Measurements from ENCODE around the gene MRM3. TPM values are rescaled to one million over a fixed set of nuclear protein-coding genes. Genes with fewer than 3 reads are reported as not detected.

MRM3 gene
- total and polyA plus RNA-seq, 2 of the 4 experiments (the other 2 are of a cell fraction), result 9.0 to 15.2 TPM

DNA sequence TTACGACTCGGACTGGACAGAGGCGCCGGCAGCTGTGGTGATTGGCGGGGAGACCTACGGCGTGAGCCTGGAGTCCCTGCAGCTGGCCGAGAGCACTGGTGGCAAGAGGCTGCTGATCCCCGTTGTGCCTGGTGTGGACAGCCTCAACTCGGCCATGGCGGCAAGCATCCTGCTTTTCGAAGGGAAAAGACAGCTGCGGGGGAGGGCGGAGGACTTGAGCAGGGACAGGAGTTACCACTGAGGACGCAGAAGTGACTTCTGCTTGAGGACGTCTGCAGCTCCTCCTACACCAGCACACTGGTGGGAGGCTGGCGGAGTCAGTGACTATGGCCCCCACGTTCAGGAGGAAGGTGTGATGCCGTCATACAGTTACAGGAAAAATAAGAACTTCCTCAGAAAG lies 9.7 kb downstream of the MRM3 start:
- Histone ChIP-seq H3K4ac (ENCODE audit: low read depth, low read length) (no peak overlapping the region), H3K9ac (ENCODE audit: low read depth, low read length) (no peak overlapping the region), H2BK120ac (ENCODE audit: low read depth, low read length) (no peak overlapping the region), H2BK5ac (ENCODE audit: low read depth, low read length, poor library complexity, severe bottlenecking) (no peak overlapping the region), H3K18ac (ENCODE audit: low read depth, low read length) (no peak overlapping the region), H4K5ac (ENCODE audit: low read depth, low read length) (no peak overlapping the region), H4K20me1 (ENCODE audit: insufficient read depth, low read length) (peaks cover 15% of the 10 kb centered on the region), H3K9me1 (ENCODE audit: insufficient read depth, low read length) (peaks cover 7% of the 10 kb centered on the region; the same call in 1 of the 2 replicates), H2AK9ac (replicated peaks; ENCODE audit: low read depth, low read length, poor library complexity) (no peak overlapping the region), H3K56ac (ENCODE audit: extremely low read depth, insufficient read depth, low read length) (no peak overlapping the region), H3K27ac (ENCODE audit: insufficient read depth, low read length) (no peak overlapping the region), H2AK5ac (ENCODE audit: low read depth, low read length) (no peak overlapping the region), H3K27me3 (ENCODE audit: control insufficient read depth, insufficient read depth, low read length) (no peaks in the 10 kb centered on the region), H2AFZ (replicated peaks; ENCODE audit: low read length, poor library complexity) (no peak overlapping the region), H3K79me1 (ENCODE audit: low read depth in 1 of 2, low read length in 2 of 2) (peaks cover 11 to 42% of the 10 kb centered on the region in 2 experiments; a peak in 3 of 4 replicates), H3K4me2 (ENCODE audit: low read depth, low read length) (no peak overlapping the region), H3K23ac (ENCODE audit: low read depth, low read length) (no peak overlapping the region), H3K4me3 (ENCODE audit: insufficient read depth, low read depth, low read length) (no peak overlapping the region), H3K4me1 (ENCODE audit: control insufficient read depth, insufficient read depth, low read length) (peaks cover 14% of the 10 kb centered on the region; the same call in 1 of the 2 replicates), H4K91ac (ENCODE audit: insufficient read depth, low read depth, low read length) (no peak overlapping the region), H2BK20ac (ENCODE audit: low read depth, low read length) (no peak overlapping the region), H2BK15ac (ENCODE audit: low read depth, low read length) (no peak overlapping the region), H3K36me3 (ENCODE audit: control insufficient read depth, insufficient read depth, low read length) (peaks cover 35% of the 10 kb centered on the region), H3K14ac (replicated peaks; ENCODE audit: low read depth, low read length) (no peak overlapping the region), H4K8ac (ENCODE audit: low read depth in 2 of 2, low read length in 2 of 2) (no peak overlapping the region), H3K9me3 (ENCODE audit: control insufficient read depth, insufficient read depth, low read length) (no peaks in the 10 kb centered on the region)
- ATAC-seq (ENCODE audit: low read depth) (no peak), DNase-seq (no peak)
- ChIA-PET POLR2A (ENCODE audit: unreplicated experiment) (no interaction called here), CTCF (no interaction called here)
- intact Hi-C loops (cut with micrococcal nuclease), result loop anchor here (10.0 kb wide), 1 partner anchor 113 kb away; no protein-coding TSS in a partner anchor
- WGBS, 2 experiments (ENCODE audit: extremely low coverage in 2 of 2, insufficient read length in 1 of 2), result 94% methylated on average over 8 of the region's 19 CpGs; no CpG with 5 or more reads in 1 of the 2 experiments
- no peak for TF ChIP-seq RAD21 (IDR thresholded peaks at IDR 0.05; ENCODE audit: low read length)
- TF ChIP-seq CHD1 (IDR thresholded peaks at IDR 0.05; ENCODE audit: low read depth, low read length), result no peak
- TF ChIP-seq MXI1 (IDR thresholded peaks at IDR 0.05; ENCODE audit: borderline replicate concordance, low read depth, low read length), result no peak
- TF ChIP-seq RFX5 (IDR thresholded peaks at IDR 0.05; ENCODE audit: low read depth, low read length), result no peak
- TF ChIP-seq BHLHE40 (IDR thresholded peaks at IDR 0.05; ENCODE audit: low read depth, low read length), result no peak
- TF ChIP-seq, protein P1, sequence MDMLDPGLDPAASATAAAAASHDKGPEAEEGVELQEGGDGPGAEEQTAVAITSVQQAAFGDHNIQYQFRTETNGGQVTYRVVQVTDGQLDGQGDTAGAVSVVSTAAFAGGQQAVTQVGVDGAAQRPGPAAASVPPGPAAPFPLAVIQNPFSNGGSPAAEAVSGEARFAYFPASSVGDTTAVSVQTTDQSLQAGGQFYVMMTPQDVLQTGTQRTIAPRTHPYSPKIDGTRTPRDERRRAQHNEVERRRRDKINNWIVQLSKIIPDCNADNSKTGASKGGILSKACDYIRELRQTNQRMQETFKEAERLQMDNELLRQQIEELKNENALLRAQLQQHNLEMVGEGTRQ (IDR thresholded peaks at IDR 0.05; ENCODE audit: low read depth, low read length), result no peak
- no peak for TF ChIP-seq MAZ (IDR thresholded peaks at IDR 0.05; ENCODE audit: borderline replicate concordance, low read depth, low read length)
- TF ChIP-seq, protein P2, sequence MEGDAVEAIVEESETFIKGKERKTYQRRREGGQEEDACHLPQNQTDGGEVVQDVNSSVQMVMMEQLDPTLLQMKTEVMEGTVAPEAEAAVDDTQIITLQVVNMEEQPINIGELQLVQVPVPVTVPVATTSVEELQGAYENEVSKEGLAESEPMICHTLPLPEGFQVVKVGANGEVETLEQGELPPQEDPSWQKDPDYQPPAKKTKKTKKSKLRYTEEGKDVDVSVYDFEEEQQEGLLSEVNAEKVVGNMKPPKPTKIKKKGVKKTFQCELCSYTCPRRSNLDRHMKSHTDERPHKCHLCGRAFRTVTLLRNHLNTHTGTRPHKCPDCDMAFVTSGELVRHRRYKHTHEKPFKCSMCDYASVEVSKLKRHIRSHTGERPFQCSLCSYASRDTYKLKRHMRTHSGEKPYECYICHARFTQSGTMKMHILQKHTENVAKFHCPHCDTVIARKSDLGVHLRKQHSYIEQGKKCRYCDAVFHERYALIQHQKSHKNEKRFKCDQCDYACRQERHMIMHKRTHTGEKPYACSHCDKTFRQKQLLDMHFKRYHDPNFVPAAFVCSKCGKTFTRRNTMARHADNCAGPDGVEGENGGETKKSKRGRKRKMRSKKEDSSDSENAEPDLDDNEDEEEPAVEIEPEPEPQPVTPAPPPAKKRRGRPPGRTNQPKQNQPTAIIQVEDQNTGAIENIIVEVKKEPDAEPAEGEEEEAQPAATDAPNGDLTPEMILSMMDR (conservative IDR thresholded peaks at IDR 0.05; ENCODE audit: low read depth, low read length), result no peak
- no peak for TF ChIP-seq CEBPB (IDR thresholded peaks at IDR 0.05; ENCODE audit: low read depth, low read length)
- no peak for TF ChIP-seq FOS (IDR thresholded peaks at IDR 0.05; ENCODE audit: low read depth, low read length)
- no peak for TF ChIP-seq RCOR1 (IDR thresholded peaks at IDR 0.05; ENCODE audit: insufficient replicate concordance, low read length)
- TF ChIP-seq MAFK (IDR thresholded peaks at IDR 0.05; ENCODE audit: low read depth, low read length), result no peak
- no TSS peak for BruUV-seq (replicated peaks)
- dilution Hi-C loops (cut with HindIII; ENCODE audit: low sequenced_read_pairs, unreplicated experiment), result loop anchor here (25.0 kb wide), 1 partner anchor 195 kb away; the partner anchor contains the start of genes NXN and TIMM22
- in situ Hi-C loops (cut with MboI; ENCODE audit: low sequenced_read_pairs), result no loop called here

Data from IMR-90 (cell line).